HL-60 (cell line): ENCODE measurements around the gene WDFY4.

ENCODE experiments used
- GABPA ChIP-seq: IDR thresholded peaks from 2 replicates; pipeline ENCODE4 v1.6.1; 2012; ENCODE audit warnings: low read depth
- POLR2AphosphoS5 ChIP-seq: IDR thresholded peaks from 2 replicates; pipeline ENCODE4 v1.6.1; 2012; ENCODE audit warnings: low read depth
- SPI1 ChIP-seq: IDR thresholded peaks from 2 replicates; pipeline ENCODE4 v1.6.1; 2012; ENCODE audit warnings: low read depth, mild to moderate bottlenecking, borderline replicate concordance
- TF ChIP-seq, protein P1 (sequence below): IDR thresholded peaks from one replicate; pipeline ENCODE4 v1.5.1; 2011; ENCODE audit warnings: low read length, control low read depth, inconsistent platforms; ENCODE audit not compliant: insufficient read depth
- TF ChIP-seq, protein P2 (sequence below): IDR thresholded peaks from 2 replicates; pipeline ENCODE4 v1.6.1; 2012; ENCODE audit warnings: low read depth; ENCODE audit not compliant: insufficient replicate concordance

DNA sequence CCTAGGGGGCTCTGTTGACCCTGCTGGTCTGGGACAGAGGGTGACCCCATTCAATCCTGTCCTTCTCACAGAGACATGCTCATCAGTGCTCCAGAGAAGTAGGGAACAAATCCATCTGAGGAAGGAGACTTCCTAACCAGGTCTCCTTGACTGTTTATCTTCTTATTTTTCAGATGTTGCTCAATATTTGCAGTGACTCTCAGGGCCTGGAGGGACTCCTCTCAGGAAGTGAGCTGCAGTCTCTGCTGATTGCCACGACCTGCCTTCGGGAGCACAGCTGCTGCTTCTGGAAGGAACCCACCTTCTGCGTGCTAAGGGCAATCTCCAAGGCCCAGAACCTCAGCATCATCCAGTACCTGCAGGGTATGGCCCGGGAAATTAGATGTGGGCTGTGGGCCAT is 41.0 kb downstream of the WDFY4 start:
- TF ChIP-seq, protein P1, sequence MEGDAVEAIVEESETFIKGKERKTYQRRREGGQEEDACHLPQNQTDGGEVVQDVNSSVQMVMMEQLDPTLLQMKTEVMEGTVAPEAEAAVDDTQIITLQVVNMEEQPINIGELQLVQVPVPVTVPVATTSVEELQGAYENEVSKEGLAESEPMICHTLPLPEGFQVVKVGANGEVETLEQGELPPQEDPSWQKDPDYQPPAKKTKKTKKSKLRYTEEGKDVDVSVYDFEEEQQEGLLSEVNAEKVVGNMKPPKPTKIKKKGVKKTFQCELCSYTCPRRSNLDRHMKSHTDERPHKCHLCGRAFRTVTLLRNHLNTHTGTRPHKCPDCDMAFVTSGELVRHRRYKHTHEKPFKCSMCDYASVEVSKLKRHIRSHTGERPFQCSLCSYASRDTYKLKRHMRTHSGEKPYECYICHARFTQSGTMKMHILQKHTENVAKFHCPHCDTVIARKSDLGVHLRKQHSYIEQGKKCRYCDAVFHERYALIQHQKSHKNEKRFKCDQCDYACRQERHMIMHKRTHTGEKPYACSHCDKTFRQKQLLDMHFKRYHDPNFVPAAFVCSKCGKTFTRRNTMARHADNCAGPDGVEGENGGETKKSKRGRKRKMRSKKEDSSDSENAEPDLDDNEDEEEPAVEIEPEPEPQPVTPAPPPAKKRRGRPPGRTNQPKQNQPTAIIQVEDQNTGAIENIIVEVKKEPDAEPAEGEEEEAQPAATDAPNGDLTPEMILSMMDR: no peak
- TF ChIP-seq, protein P2, sequence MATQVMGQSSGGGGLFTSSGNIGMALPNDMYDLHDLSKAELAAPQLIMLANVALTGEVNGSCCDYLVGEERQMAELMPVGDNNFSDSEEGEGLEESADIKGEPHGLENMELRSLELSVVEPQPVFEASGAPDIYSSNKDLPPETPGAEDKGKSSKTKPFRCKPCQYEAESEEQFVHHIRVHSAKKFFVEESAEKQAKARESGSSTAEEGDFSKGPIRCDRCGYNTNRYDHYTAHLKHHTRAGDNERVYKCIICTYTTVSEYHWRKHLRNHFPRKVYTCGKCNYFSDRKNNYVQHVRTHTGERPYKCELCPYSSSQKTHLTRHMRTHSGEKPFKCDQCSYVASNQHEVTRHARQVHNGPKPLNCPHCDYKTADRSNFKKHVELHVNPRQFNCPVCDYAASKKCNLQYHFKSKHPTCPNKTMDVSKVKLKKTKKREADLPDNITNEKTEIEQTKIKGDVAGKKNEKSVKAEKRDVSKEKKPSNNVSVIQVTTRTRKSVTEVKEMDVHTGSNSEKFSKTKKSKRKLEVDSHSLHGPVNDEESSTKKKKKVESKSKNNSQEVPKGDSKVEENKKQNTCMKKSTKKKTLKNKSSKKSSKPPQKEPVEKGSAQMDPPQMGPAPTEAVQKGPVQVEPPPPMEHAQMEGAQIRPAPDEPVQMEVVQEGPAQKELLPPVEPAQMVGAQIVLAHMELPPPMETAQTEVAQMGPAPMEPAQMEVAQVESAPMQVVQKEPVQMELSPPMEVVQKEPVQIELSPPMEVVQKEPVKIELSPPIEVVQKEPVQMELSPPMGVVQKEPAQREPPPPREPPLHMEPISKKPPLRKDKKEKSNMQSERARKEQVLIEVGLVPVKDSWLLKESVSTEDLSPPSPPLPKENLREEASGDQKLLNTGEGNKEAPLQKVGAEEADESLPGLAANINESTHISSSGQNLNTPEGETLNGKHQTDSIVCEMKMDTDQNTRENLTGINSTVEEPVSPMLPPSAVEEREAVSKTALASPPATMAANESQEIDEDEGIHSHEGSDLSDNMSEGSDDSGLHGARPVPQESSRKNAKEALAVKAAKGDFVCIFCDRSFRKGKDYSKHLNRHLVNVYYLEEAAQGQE: no peak
- no peak for TF ChIP-seq POLR2AphosphoS5
- no peak for TF ChIP-seq GABPA
- TF ChIP-seq SPI1: no peak
